Measurements from ENCODE around the gene GPD1L.
"Not testable (repeated sequence)": the region's sequence is repeated elsewhere in the genome, so short reads cannot be mapped to it uniquely, and the experiment has no call there.

GPD1L gene

GRCh38 chr3:32104492-32104891, 1.9 kb upstream of the GPD1L start:
- no peaks in the 10 kb centered on the region for H3F3A ChIP-seq (ENCODE audit: insufficient read depth)
- H3K4me3 ChIP-seq (ENCODE audit: insufficient read depth, low read length, poor library complexity, severe bottlenecking) = no peak overlapping the region
- no peak overlapping the region for H3K4me2 ChIP-seq (ENCODE audit: low read depth, low read length, poor library complexity, severe bottlenecking)
- no peak overlapping the region for H3K9ac ChIP-seq (ENCODE audit: low read length)
- H3K27ac ChIP-seq (ENCODE audit: low read depth, low read length) = no peak overlapping the region
- no peaks in the 10 kb centered on the region for H3K9me2 ChIP-seq (replicated peaks; ENCODE audit: insufficient read depth, low read length)
- no peaks in the 10 kb centered on the region for H3K27me3 ChIP-seq (ENCODE audit: low read length)
- no peaks in the 10 kb centered on the region for H4K20me1 ChIP-seq (ENCODE audit: low read depth, low read length)
- H3K9me3 ChIP-seq (ENCODE audit: insufficient read depth, low read length) = peaks cover 17% of the 10 kb centered on the region; the same call in 1 of the 2 replicates
- no peak overlapping the region for H2AFZ ChIP-seq (ENCODE audit: low read depth, low read length, severe bottlenecking)
- no peak for TF ChIP-seq CTCF (IDR thresholded peaks at IDR 0.05; ENCODE audit: insufficient read depth, low read length, poor library complexity, severe bottlenecking)
- no peak for TF ChIP-seq EZH2phosphoT487 (conservative IDR thresholded peaks at IDR 0.05; ENCODE audit: low read length)
- H3K79me2 ChIP-seq (ENCODE audit: insufficient read depth, low read length) = peaks cover 12% of the 10 kb centered on the region; the same call in 1 of the 2 replicates
- H3K36me3 ChIP-seq (ENCODE audit: low read length) = no peaks in the 10 kb centered on the region

- peaks cover 17% of the 10 kb centered on the region for H3K79me2 ChIP-seq (ENCODE audit: insufficient read depth, low read length)
- H3K4me3 ChIP-seq (ENCODE audit: insufficient read depth, low read length, poor library complexity, severe bottlenecking) = peak overlapping the region; percentile 27
- H3F3A ChIP-seq (ENCODE audit: insufficient read depth) = no peaks in the 10 kb centered on the region
- H3K9me3 ChIP-seq (ENCODE audit: insufficient read depth, low read length) = peaks cover 17% of the 10 kb centered on the region; the same call in 1 of the 2 replicates
- H3K36me3 ChIP-seq (ENCODE audit: low read length) = no peaks in the 10 kb centered on the region
- H4K20me1 ChIP-seq (ENCODE audit: low read depth, low read length) = 0 out of 2 replicates have a peak, but pooled peaks cover 3% of the 10 kb centered on the region
- H3K27ac ChIP-seq (ENCODE audit: low read depth, low read length) = no peak overlapping the region
- H2AFZ ChIP-seq (ENCODE audit: low read depth, low read length, severe bottlenecking) = peak overlapping the region; percentile 99
- H3K9ac ChIP-seq (ENCODE audit: low read length) = peak overlapping the region; percentile 77
- no peaks in the 10 kb centered on the region for H3K9me2 ChIP-seq (replicated peaks; ENCODE audit: insufficient read depth, low read length)
- H3K4me2 ChIP-seq (ENCODE audit: low read depth, low read length, poor library complexity, severe bottlenecking) = peak overlapping the region; percentile 47
- no peak for TF ChIP-seq EZH2phosphoT487 (conservative IDR thresholded peaks at IDR 0.05; ENCODE audit: low read length)
- no peak for TF ChIP-seq CTCF (IDR thresholded peaks at IDR 0.05; ENCODE audit: insufficient read depth, low read length, poor library complexity, severe bottlenecking)
- H3K27me3 ChIP-seq (ENCODE audit: low read length) = no peaks in the 10 kb centered on the region
Observed at GRCh38 chr3:32105291-32106131, 909 bp upstream of the GPD1L start.

GRCh38 chr3:32106929-32107362, 526 bp downstream of the GPD1L start:
- Histone ChIP-seq H4K20me1 (ENCODE audit: low read depth, low read length) (0 out of 2 replicates have a peak, but pooled peaks cover 3% of the 10 kb centered on the region), H3F3A (ENCODE audit: insufficient read depth) (no peaks in the 10 kb centered on the region), H2AFZ (ENCODE audit: low read depth, low read length, severe bottlenecking) (peak overlapping the region; percentile 85), H3K4me2 (ENCODE audit: low read depth, low read length, poor library complexity, severe bottlenecking) (peak overlapping the region; percentile 73), H3K4me3 (ENCODE audit: insufficient read depth, low read length, poor library complexity, severe bottlenecking) (peak overlapping the region; percentile 70), H3K79me2 (ENCODE audit: insufficient read depth, low read length) (peaks cover 28% of the 10 kb centered on the region), H3K36me3 (ENCODE audit: low read length) (no peaks in the 10 kb centered on the region), H3K9me3 (ENCODE audit: insufficient read depth, low read length) (peaks cover 6% of the 10 kb centered on the region; the same call in 1 of the 2 replicates), H3K27ac (ENCODE audit: low read depth, low read length) (no peak overlapping the region), H3K27me3 (ENCODE audit: low read length) (no peaks in the 10 kb centered on the region), H3K9ac (ENCODE audit: low read length) (peak overlapping the region; percentile 77), H3K9me2 (replicated peaks; ENCODE audit: insufficient read depth, low read length) (no peaks in the 10 kb centered on the region)
- no peak for TF ChIP-seq EZH2phosphoT487 (conservative IDR thresholded peaks at IDR 0.05; ENCODE audit: low read length)
- no peak for TF ChIP-seq CTCF (IDR thresholded peaks at IDR 0.05; ENCODE audit: insufficient read depth, low read length, poor library complexity, severe bottlenecking)

GRCh38 chr3:32108224-32108623, 1.8 kb downstream of the GPD1L start:
- H3F3A ChIP-seq (ENCODE audit: insufficient read depth); H3K4me2 ChIP-seq (ENCODE audit: low read depth, low read length, poor library complexity, severe bottlenecking); H3K9ac ChIP-seq (ENCODE audit: low read length); H4K20me1 ChIP-seq (ENCODE audit: low read depth, low read length); H3K36me3 ChIP-seq (ENCODE audit: low read length); H2AFZ ChIP-seq (ENCODE audit: low read depth, low read length, severe bottlenecking); H3K27ac ChIP-seq (ENCODE audit: low read depth, low read length); H3K9me2 ChIP-seq (replicated peaks; ENCODE audit: insufficient read depth, low read length); H3K27me3 ChIP-seq (ENCODE audit: low read length); H3K9me3 ChIP-seq (ENCODE audit: insufficient read depth, low read length); H3K4me3 ChIP-seq (ENCODE audit: insufficient read depth, low read length, poor library complexity, severe bottlenecking): not testable (repeated sequence)
- peaks cover 34% of the 10 kb centered on the region for H3K79me2 ChIP-seq (ENCODE audit: insufficient read depth, low read length)
